ENCODE measurements around the gene C4BPA. TPM values are rescaled to one million over a fixed set of nuclear protein-coding genes. Genes with fewer than 3 reads are reported as not detected.

The C4BPA gene
- total and polyA plus RNA-seq, 2 of the 4 experiments (the other 2 are of a cell fraction) = not detected

Small RNAs within 50 kb of the gene (microRNA-seq; reads per million reads assigned to microRNA genes)
- gene AL445493.1 (ENCODE audit: insufficient read depth, insufficient read length) = not detected

Small RNAs within 50 kb of the gene (small RNA-seq; reads per million reads assigned to genes)
- 0 reads per million in 5 experiments for gene AL445493.1

Other genes starting within 250 kb of the C4BPA start
- gene IL20, start 238.6 kb upstream of the C4BPA start, total RNA-seq (2012; rRNA removed) = not detected in 2 replicates
- not detected in 2 replicates for gene IL20, start 238.6 kb upstream of the C4BPA start, polyA plus RNA-seq (2012; rRNA removed)
- under 0.01 and 0.18 TPM in 2 replicates for gene IL24, start 206.8 kb upstream of the C4BPA start, total RNA-seq (2012; rRNA removed)
- gene IL24, start 206.8 kb upstream of the C4BPA start, polyA plus RNA-seq (2012; rRNA removed) = 0.12 and 0.22 TPM in 2 replicates
- gene FCMR, start 182.3 kb upstream of the C4BPA start, total RNA-seq (2012; rRNA removed) = not detected in 2 replicates
- 0.09 and 0.29 TPM in 2 replicates for gene FCMR, start 182.3 kb upstream of the C4BPA start, polyA plus RNA-seq (2012; rRNA removed)
- not detected in 2 replicates for gene PIGR, start 157.8 kb upstream of the C4BPA start, total RNA-seq (2012; rRNA removed)
- gene PIGR, start 157.8 kb upstream of the C4BPA start, polyA plus RNA-seq (2012; rRNA removed) = not detected in 2 replicates
- gene FCAMR, start 133.8 kb upstream of the C4BPA start, total RNA-seq (2012; rRNA removed) = not detected in 2 replicates
- not detected in 2 replicates for gene FCAMR, start 133.8 kb upstream of the C4BPA start, polyA plus RNA-seq (2012; rRNA removed)
- under 0.01 TPM in 1 of 2 replicates, not detected in the other for gene C1orf116, start 71.5 kb upstream of the C4BPA start, total RNA-seq (2012; rRNA removed)
- gene C1orf116, start 71.5 kb upstream of the C4BPA start, polyA plus RNA-seq (2012; rRNA removed) = 0.03 TPM in 1 of 2 replicates, not detected in the other
- 5.4 and 10.3 TPM in 2 replicates for gene YOD1, start 53.0 kb upstream of the C4BPA start, total RNA-seq (2012; rRNA removed)
- 1.6 and 1.8 TPM in 2 replicates for gene YOD1, start 53.0 kb upstream of the C4BPA start, polyA plus RNA-seq (2012; rRNA removed)
- 1.3 and 1.7 TPM in 2 replicates for gene PFKFB2, start 51.0 kb upstream of the C4BPA start, total RNA-seq (2012; rRNA removed)
- 0.53 and 0.62 TPM in 2 replicates for gene PFKFB2, start 51.0 kb upstream of the C4BPA start, polyA plus RNA-seq (2012; rRNA removed)
- not detected in 2 replicates for gene C4BPB, start 15.4 kb upstream of the C4BPA start, total RNA-seq (2012; rRNA removed)
- gene C4BPB, start 15.4 kb upstream of the C4BPA start, polyA plus RNA-seq (2012; rRNA removed) = not detected in 2 replicates
- gene CD55, start 217.4 kb downstream of the C4BPA start, total RNA-seq (2012; rRNA removed) = 6.6 and 9.7 TPM in 2 replicates
- gene CD55, start 217.4 kb downstream of the C4BPA start, polyA plus RNA-seq (2012; rRNA removed) = 11.5 and 11.6 TPM in 2 replicates

Measured in IMR-90 (cell line).